Suprapubic skin (tissue), 4 donors: ENCODE measurements around the gene CNTNAP1.

ENCODE experiments used
- CTCF ChIP-seq, 2 donors: fragments of 200-600 bp in 1 of 2; fragments of 450-650 bp in 1 of 2; sonication (generic) in 1 of 2; IDR thresholded peaks; one replicate each; pipeline ENCODE4 v1.5.1; 2016 to 2019; ENCODE audit warnings: antibody characterized with exemption in 2 of 2, mild to moderate bottlenecking in 1 of 2, moderate library complexity in 1 of 2
- EP300 ChIP-seq: sonication (generic); formaldehyde crosslinking; IDR thresholded peaks from one replicate; pipeline ENCODE4 v1.6.1; 2017; ENCODE audit warnings: antibody characterized with exemption
- POLR2AphosphoS5 ChIP-seq, 3 donors: sonication (generic); formaldehyde crosslinking; IDR thresholded peaks; one replicate each; pipeline ENCODE4 v1.6.1; 2017; ENCODE audit warnings: antibody characterized with exemption in 3 of 3

- no peak for TF ChIP-seq EP300
- no peak for TF ChIP-seq CTCF (IDR thresholded peaks at IDR 0.05)
- TF ChIP-seq POLR2AphosphoS5 (IDR thresholded peaks at IDR 0.05) = no peak
These were observed 34.6 kb upstream of the CNTNAP1 start for GRCh38 chr17:42647778-42648177.
